ENCODE measurements around the gene SDK2. TPM values are rescaled to one million over a fixed set of nuclear protein-coding genes. Genes with fewer than 3 reads are reported as not detected.

SDK2 gene
- total and polyA plus RNA-seq, 2 experiments from 2014 or later = 0.59 to 1.2 TPM

GRCh38 chr17:73481676-73482075, 162.6 kb downstream of the SDK2 start:
- Histone ChIP-seq H3K27ac (no peak overlapping the region), H3K9me2 (replicated peaks; ENCODE audit: insufficient read depth) (no peaks in the 10 kb centered on the region), H3K4me3 (no peak overlapping the region), H3K27me3 (peaks cover 21% of the 10 kb centered on the region), H2AFZ (no peak overlapping the region), H3K36me3 (replicated peaks; ENCODE audit: insufficient read depth, low read depth) (no peaks in the 10 kb centered on the region), H3K79me2 (no peaks in the 10 kb centered on the region), H4K20me1 (ENCODE audit: insufficient read depth, poor library complexity, severe bottlenecking) (no peaks in the 10 kb centered on the region), H3K4me1 (ENCODE audit: insufficient read depth) (no peaks in the 10 kb centered on the region), H3K4me2 (no peak overlapping the region), H3K9me3 (ENCODE audit: low read depth) (no peaks in the 10 kb centered on the region)
- WGBS (ENCODE audit: low lambda C conversion rate, missing lambda C conversion rate) = 93% methylated on average over 12 of the region's 12 CpGs
- TF ChIP-seq EZH2phosphoT487 (IDR thresholded peaks at IDR 0.05; ENCODE audit: low read depth, severe bottlenecking, unreplicated experiment) (no peak), EZH2 (IDR thresholded peaks at IDR 0.05; ENCODE audit: borderline replicate concordance) (no peak), CTCF (IDR thresholded peaks at IDR 0.05; ENCODE audit: poor library complexity) (no peak)
- DNase-seq (ENCODE audit: low spot score) = no peak

GRCh38 chr17:73480740-73481139, 163.5 kb downstream of the SDK2 start:
- Histone ChIP-seq H3K79me2 (no peaks in the 10 kb centered on the region), H3K4me3 (no peak overlapping the region), H3K4me2 (no peak overlapping the region), H3K4me1 (ENCODE audit: insufficient read depth) (no peaks in the 10 kb centered on the region), H2AFZ (no peak overlapping the region), H3K9me3 (ENCODE audit: low read depth) (no peaks in the 10 kb centered on the region), H3K9me2 (replicated peaks; ENCODE audit: insufficient read depth) (no peaks in the 10 kb centered on the region), H4K20me1 (ENCODE audit: insufficient read depth, poor library complexity, severe bottlenecking) (no peaks in the 10 kb centered on the region), H3K36me3 (replicated peaks; ENCODE audit: insufficient read depth, low read depth) (no peaks in the 10 kb centered on the region), H3K27ac (no peak overlapping the region), H3K27me3 (peaks cover 27% of the 10 kb centered on the region)
- TF ChIP-seq CTCF (IDR thresholded peaks at IDR 0.05; ENCODE audit: poor library complexity) (no peak), EZH2 (IDR thresholded peaks at IDR 0.05; ENCODE audit: borderline replicate concordance) (no peak), EZH2phosphoT487 (IDR thresholded peaks at IDR 0.05; ENCODE audit: low read depth, severe bottlenecking, unreplicated experiment) (no peak)
- 58% methylated on average over 4 of the region's 4 CpGs for WGBS (ENCODE audit: low lambda C conversion rate, missing lambda C conversion rate)
- DNase-seq (ENCODE audit: low spot score) = no peak

- no peaks in the 10 kb centered on the region for H3K9me2 ChIP-seq (replicated peaks; ENCODE audit: insufficient read depth)
- H3K4me3 ChIP-seq = no peak overlapping the region
- H3K36me3 ChIP-seq (replicated peaks; ENCODE audit: insufficient read depth, low read depth) = no peaks in the 10 kb centered on the region
- no peak for DNase-seq (ENCODE audit: low spot score)
- peaks cover 32% of the 10 kb centered on the region for H3K27me3 ChIP-seq
- no peaks in the 10 kb centered on the region for H4K20me1 ChIP-seq (ENCODE audit: insufficient read depth, poor library complexity, severe bottlenecking)
- peaks cover 2% of the 10 kb centered on the region for H3K4me1 ChIP-seq (ENCODE audit: insufficient read depth)
- H3K9me3 ChIP-seq (ENCODE audit: low read depth) = no peaks in the 10 kb centered on the region
- no peak overlapping the region for H3K4me2 ChIP-seq
- TF ChIP-seq CTCF (IDR thresholded peaks at IDR 0.05; ENCODE audit: poor library complexity) = no peak
- H3K79me2 ChIP-seq = no peaks in the 10 kb centered on the region
- H3K27ac ChIP-seq = no peak overlapping the region
- 89% methylated on average over 14 of the region's 14 CpGs for WGBS (ENCODE audit: low lambda C conversion rate, missing lambda C conversion rate)
- no peak overlapping the region for H2AFZ ChIP-seq
These were observed 165.3 kb downstream of the SDK2 start for GRCh38 chr17:73478768-73479424.

All from hepatocyte (in vitro differentiated cells).